IMR-90 (cell line): Measurements from ENCODE around the gene HACD2. TPM values are rescaled to one million over a fixed set of nuclear protein-coding genes. Genes with fewer than 3 reads are reported as not detected.

Experiments
- ATAC-seq: fragments of 200-7000 bp; cut with Tn5 transposase; 2 replicates; pipeline ENCODE4 v1.9.1; 2020; ENCODE audit warnings: low read depth, mild to moderate bottlenecking, moderate library complexity
- BruUV-seq: library from RNA; stranded (reverse); fragments of 400-500 nt; replicated peaks from 2 replicates; lab custom pipeline; 2021; lab: Mats Ljungman, UMichigan
- CTCF ChIA-PET: fragments of 300-600 bp; formaldehyde crosslinking; extraction: SDS; loops from one replicate; lab custom pipeline; 2021; ENCODE audit warnings: antibody characterized with exemption; lab: Yijun Ruan, JAX
- POLR2A ChIA-PET: fragments of 300-600 bp; sonication (Branson Sonifier 250); formaldehyde crosslinking; loops from one replicate; lab custom pipeline; 2022; ENCODE audit warnings: antibody characterized with exemption; ENCODE audit not compliant: unreplicated experiment; lab: Charles Lee
- DNase-seq: peaks from one replicate; pipeline ENCODE4 v3.0.0; 2013
- H2AFZ ChIP-seq: replicated peaks from 2 replicates; pipeline ENCODE3; 2013; ENCODE audit warnings: low read length, mild to moderate bottlenecking; ENCODE audit not compliant: poor library complexity
- H2AK5ac ChIP-seq: 2 replicates; pipeline ENCODE4 v1.6.1; 2013; ENCODE audit warnings: low read depth, low read length, inconsistent platforms
- H2AK9ac ChIP-seq: replicated peaks from 2 replicates; pipeline ENCODE3; 2013; ENCODE audit warnings: mild to moderate bottlenecking, low read depth, low read length, moderate library complexity; ENCODE audit not compliant: poor library complexity
- H2BK120ac ChIP-seq: 2 replicates; pipeline ENCODE4 v1.6.1; 2013; ENCODE audit warnings: low read depth, low read length, inconsistent platforms
- H2BK15ac ChIP-seq: 3 replicates; pipeline ENCODE4 v1.6.1; 2013; ENCODE audit warnings: low read depth, low read length, inconsistent platforms
- H2BK20ac ChIP-seq: 2 replicates; pipeline ENCODE4 v1.6.1; 2013; ENCODE audit warnings: low read depth, mild to moderate bottlenecking, inconsistent platforms, low read length, moderate library complexity
- H2BK5ac ChIP-seq: 2 replicates; pipeline ENCODE4 v1.6.1; 2013; ENCODE audit warnings: mild to moderate bottlenecking, low read depth, low read length, inconsistent platforms; ENCODE audit not compliant: poor library complexity, severe bottlenecking
- H3K14ac ChIP-seq: replicated peaks from 2 replicates; pipeline ENCODE4 v1.6.1; 2013; ENCODE audit warnings: low read depth, low read length, inconsistent platforms
- H3K18ac ChIP-seq: 2 replicates; pipeline ENCODE4 v1.6.1; 2013; ENCODE audit warnings: low read depth, low read length, control low read depth
- H3K23ac ChIP-seq: 2 replicates; pipeline ENCODE4 v1.6.1; 2013; ENCODE audit warnings: low read depth, low read length, inconsistent platforms
- H3K27ac ChIP-seq: 2 replicates; pipeline ENCODE4 v1.5.1; 2013; ENCODE audit warnings: mild to moderate bottlenecking, control low read depth, low read length; ENCODE audit not compliant: insufficient read depth
- H3K27me3 ChIP-seq: 2 replicates; pipeline ENCODE4 v1.6.1; 2013; ENCODE audit warnings: low read length; ENCODE audit not compliant: control insufficient read depth, insufficient read depth
- H3K36me3 ChIP-seq: 2 replicates; pipeline ENCODE4 v1.6.1; 2013; ENCODE audit warnings: low read length, mixed read lengths; ENCODE audit not compliant: control insufficient read depth, insufficient read depth
- H3K4ac ChIP-seq: 2 replicates; pipeline ENCODE4 v1.6.1; 2013; ENCODE audit warnings: low read depth, low read length, inconsistent platforms
- H3K4me1 ChIP-seq: 2 replicates; pipeline ENCODE4 v1.6.1; 2013; ENCODE audit warnings: low read length, mixed read lengths; ENCODE audit not compliant: control insufficient read depth, insufficient read depth
- H3K4me2 ChIP-seq: 2 replicates; pipeline ENCODE4 v1.6.1; 2013; ENCODE audit warnings: low read depth, mild to moderate bottlenecking, control low read depth, low read length, moderate library complexity
- H3K4me3 ChIP-seq: 2 replicates; pipeline ENCODE4 v1.5.1; 2013; ENCODE audit warnings: low read depth, mild to moderate bottlenecking, control low read depth, low read length, moderate library complexity; ENCODE audit not compliant: insufficient read depth
- H3K56ac ChIP-seq: 2 replicates; pipeline ENCODE4 v1.6.1; 2013; ENCODE audit warnings: low read length, inconsistent platforms; ENCODE audit not compliant: insufficient read depth; ENCODE audit errors: extremely low read depth
- H3K79me1 ChIP-seq, 2 experiments: 2 replicates each; pipeline ENCODE4 v1.6.1; 2013; ENCODE audit warnings: low read length in 2 of 2, inconsistent platforms in 1 of 2, low read depth in 1 of 2
- H3K9ac ChIP-seq: 2 replicates; pipeline ENCODE4 v1.6.1; 2013; ENCODE audit warnings: low read depth, low read length, control low read depth
- H3K9me1 ChIP-seq: 2 replicates; pipeline ENCODE4 v1.6.1; 2013; ENCODE audit warnings: low read length, inconsistent platforms; ENCODE audit not compliant: insufficient read depth
- H3K9me3 ChIP-seq: 2 replicates; pipeline ENCODE4 v1.6.1; 2013; ENCODE audit warnings: low read length; ENCODE audit not compliant: control insufficient read depth, insufficient read depth
- H4K20me1 ChIP-seq: 2 replicates; pipeline ENCODE4 v1.6.1; 2013; ENCODE audit warnings: low read length, inconsistent platforms; ENCODE audit not compliant: insufficient read depth
- H4K5ac ChIP-seq: 2 replicates; pipeline ENCODE4 v1.6.1; 2013; ENCODE audit warnings: mild to moderate bottlenecking, low read depth, low read length, control low read depth
- H4K8ac ChIP-seq, 2 experiments: 2 replicates each; pipeline ENCODE4 v1.6.1; 2013; ENCODE audit warnings: low read depth in 2 of 2, low read length in 2 of 2, control low read depth in 1 of 2, inconsistent platforms in 1 of 2
- H4K91ac ChIP-seq: 2 replicates; pipeline ENCODE4 v1.6.1; 2013; ENCODE audit warnings: low read depth, low read length, inconsistent platforms; ENCODE audit not compliant: insufficient read depth
- CEBPB ChIP-seq: IDR thresholded peaks from 2 replicates; pipeline ENCODE4 v1.6.1; 2012; ENCODE audit warnings: low read depth, low read length, improper control_type of control experiment
- MAFK ChIP-seq: IDR thresholded peaks from 2 replicates; pipeline ENCODE4 v1.6.1; 2012; ENCODE audit warnings: low read depth, low read length, improper control_type of control experiment
- SMC3 ChIP-seq: fragments of 150-350 bp; IDR thresholded peaks from 2 replicates; pipeline ENCODE4 v1.6.1; 2016; ENCODE audit warnings: low read depth, mild to moderate bottlenecking, antibody characterized with exemption, low read length, moderate library complexity
- USF2 ChIP-seq: fragments of 150-350 bp; IDR thresholded peaks from 2 replicates; pipeline ENCODE4 v1.6.1; 2017; ENCODE audit warnings: mild to moderate bottlenecking, antibody characterized with exemption, low read length, low read depth
- WGBS, 2 experiments: methylation state at CpG; one replicate each; pipeline versions ENCODE4 v1.1.5 to v1.1.7; 2013; ENCODE audit warnings: missing lambda C conversion rate in 2 of 2; ENCODE audit not compliant: insufficient read length in 1 of 2; ENCODE audit errors: extremely low coverage in 2 of 2; 5-methylcytosine and 5-hydroxymethylcytosine counted together
- dilution Hi-C: fragments of 300-500 bp; cut with HindIII; formaldehyde crosslinking; loops from one replicate; pipeline ENCODE4 v1.14.3; 2018; ENCODE audit warnings: low sequenced_read_pairs; ENCODE audit not compliant: unreplicated experiment
- in situ Hi-C: fragments of 300-500 bp; cut with MboI; formaldehyde crosslinking; loops from 3 replicates; pipeline ENCODE4 v1.14.3; 2019; ENCODE audit warnings: low sequenced_read_pairs, inconsistent platforms, mixed read lengths
- intact Hi-C: fragments of 100-400 bp; cut with micrococcal nuclease; formaldehyde crosslinking; loops from 2 replicates; pipeline ENCODE4 v1.10.0; 2022
- polyA plus RNA-seq, 3 experiments: library from polyadenylated mRNA; depleted of rRNA; stranded (reverse); fragments of >200 nt; gene quantifications; 2 replicates each; pipeline ENCODE4 v1.2.3, GENCODE V29; 2012; ENCODE audit warnings: low replicate concordance in 1 of 3
- total RNA-seq: library from RNA; depleted of rRNA; stranded (reverse); fragments of >200 nt; gene quantifications from 2 replicates; pipeline ENCODE4 v1.2.3, GENCODE V29; 2012

The HACD2 gene
- total and polyA plus RNA-seq, 2 of the 4 experiments (the other 2 are of a cell fraction), result 21.5 to 22.6 TPM

- TF ChIP-seq SMC3, result no peak
These were observed 417 bp downstream of the HACD2 start (continued) for GRCh38 chr3:123584284-123584987.

- no CpG with 5 or more reads among the region's 3 CpGs for WGBS, 2 experiments
- Histone ChIP-seq H3K36me3 (peaks cover 3% of the 10 kb centered on the region; the same call in 1 of the 2 replicates), H2BK120ac (no peak overlapping the region), H4K5ac (no peak overlapping the region), H3K4me1 (no peaks in the 10 kb centered on the region), H3K4me3 (no peak overlapping the region), H4K20me1 (no peaks in the 10 kb centered on the region), H3K79me1 (peaks cover 13 to 31% of the 10 kb centered on the region in 2 experiments), H2BK5ac (no peak overlapping the region), H3K56ac (no peak overlapping the region; the same call in 1 of the 2 replicates), H4K8ac (no peak overlapping the region), H3K4me2 (peak overlapping the region; percentile 42; the same call in 1 of the 2 replicates), H3K18ac (no peak overlapping the region), H3K27ac (no peak overlapping the region), H3K9me1 (0 out of 2 replicates have a peak, but pooled peaks cover 2% of the 10 kb centered on the region), H3K14ac (no peak overlapping the region), H2AK9ac (no peak overlapping the region), H3K27me3 (no peaks in the 10 kb centered on the region), H2BK20ac (no peak overlapping the region), H3K23ac (peak overlapping the region; percentile 41; the same call in 1 of the 2 replicates), H3K9me3 (no peaks in the 10 kb centered on the region), H2AK5ac (no peak overlapping the region), H2AFZ (no peak overlapping the region), H4K91ac (no peak overlapping the region), H3K4ac (no peak overlapping the region), H3K9ac (no peak overlapping the region), H2BK15ac (no peak overlapping the region)
- BruUV-seq, result no TSS peak
- DNase-seq (no peak), ATAC-seq (no peak)
- POLR2A ChIA-PET, result no interaction called here
- no peak for TF ChIP-seq USF2
- peak; percentile 82 for TF ChIP-seq MAFK
- TF ChIP-seq CEBPB, result no peak
- intact Hi-C loops (no loop called here), dilution Hi-C loops (no loop called here), in situ Hi-C loops (no loop called here)
- CTCF ChIA-PET, result interaction anchor here (1.0 kb wide), 1 partner anchor 19 kb away, joined by 3 read pairs; no protein-coding TSS in a partner anchor
These were observed 1.3 kb downstream of the HACD2 start for GRCh38 chr3:123583561-123583960.
